ENCODE measurements around the gene MUTYH.

Gene MUTYH

DNA sequence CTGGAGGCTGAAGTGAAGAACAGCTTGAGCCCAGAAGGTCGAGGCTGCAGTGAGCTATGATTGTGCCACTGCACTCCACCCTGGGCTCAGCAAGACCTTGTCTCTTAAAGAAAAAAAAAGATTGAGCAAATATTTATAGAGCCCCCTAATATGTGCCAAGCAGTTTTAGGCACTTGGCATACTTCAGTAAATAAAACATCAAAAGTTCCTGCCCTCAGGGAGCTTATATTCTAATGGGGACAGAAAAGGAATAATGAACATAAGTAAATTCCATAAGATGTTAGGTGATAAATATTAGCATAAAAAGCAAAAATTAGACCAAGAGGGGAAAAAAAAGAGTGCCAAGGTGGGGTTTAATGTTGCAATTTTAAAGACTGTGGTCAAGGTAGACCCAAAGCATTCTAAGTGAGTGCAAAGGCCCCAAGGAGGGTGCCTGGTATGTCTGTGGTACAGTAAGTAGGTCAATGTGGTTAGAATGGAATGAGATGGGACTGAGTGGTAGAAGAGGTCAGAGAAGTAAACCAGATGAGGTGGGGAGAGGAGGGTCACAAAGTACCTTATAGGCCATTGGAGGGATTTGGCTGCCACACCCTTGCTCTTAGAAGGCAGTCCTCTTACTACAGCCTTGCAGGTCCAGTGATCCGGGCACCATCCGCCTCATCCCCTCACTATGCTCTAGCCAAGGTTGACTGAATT, 2.5 kb downstream of the MUTYH start:
- peak overlapping the region in 2 of 3 experiments; percentile 7 to 95 for H3K27ac Mint-ChIP-seq
- no peaks in the 10 kb centered on the region for H3K9me3 Mint-ChIP-seq
- peak overlapping the region; percentile 92 to 98 (median 98) for H3K4me3 Mint-ChIP-seq
- H3K27me3 Mint-ChIP-seq (ENCODE audit: low read depth): no peaks in the 10 kb centered on the region
- peaks cover 13% of the 10 kb centered on the region for H3K36me3 Mint-ChIP-seq (ENCODE audit: low read depth)
- TF ChIP-seq CTCF (IDR thresholded peaks at IDR 0.05; ENCODE audit: unreplicated experiment in 3 of 3): no peak
- peaks cover 28% of the 10 kb centered on the region for H3K4me1 Mint-ChIP-seq

GRCh38 chr1:45335855-45336324, 4.3 kb downstream of the MUTYH start:
- Mint-ChIP-seq H3K9me3 (no peaks in the 10 kb centered on the region), H3K36me3 (ENCODE audit: low read depth) (peaks cover 4% of the 10 kb centered on the region), H3K4me1 (peaks cover 22% of the 10 kb centered on the region), H3K27me3 (ENCODE audit: low read depth) (no peaks in the 10 kb centered on the region), H3K4me3 (no peak overlapping the region), H3K27ac (peak overlapping the region; percentile 1 to 83 (median 27))
- TF ChIP-seq CTCF (IDR thresholded peaks at IDR 0.05; ENCODE audit: unreplicated experiment in 3 of 3): no peak

GRCh38 chr1:45334308-45335245, 5.7 kb downstream of the MUTYH start:
- H3K9me3 Mint-ChIP-seq: no peaks in the 10 kb centered on the region
- peak overlapping the region; percentile 15 to 70 (median 54) for H3K27ac Mint-ChIP-seq

DNA sequence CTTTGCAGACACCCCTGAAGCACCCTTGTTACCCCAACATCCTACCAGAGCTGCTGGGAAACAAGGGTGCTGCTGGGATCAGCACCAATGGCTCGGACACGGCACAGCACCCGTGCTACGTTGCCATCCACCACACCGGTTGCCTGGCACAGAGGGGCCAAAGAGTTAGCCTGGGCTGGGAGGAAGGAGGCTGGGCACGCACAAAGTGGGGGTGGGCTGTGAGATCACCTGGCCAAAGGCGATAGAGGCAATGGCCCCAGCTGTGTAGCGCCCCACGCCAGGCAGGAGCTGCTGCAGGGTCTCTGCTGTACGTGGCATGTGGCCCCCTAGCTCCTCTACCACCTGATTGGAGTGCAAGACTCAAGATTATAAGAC, 7.9 kb downstream of the MUTYH start:
- H3K27ac Mint-ChIP-seq: no peak overlapping the region
- peaks cover 9% of the 10 kb centered on the region for H3K4me1 Mint-ChIP-seq
- no peaks in the 10 kb centered on the region for H3K27me3 Mint-ChIP-seq (ENCODE audit: low read depth)
- H3K36me3 Mint-ChIP-seq (ENCODE audit: low read depth): peaks cover 7% of the 10 kb centered on the region
- no peak for TF ChIP-seq CTCF (IDR thresholded peaks at IDR 0.05; ENCODE audit: unreplicated experiment in 3 of 3)
- H3K9me3 Mint-ChIP-seq: no peaks in the 10 kb centered on the region
- H3K4me3 Mint-ChIP-seq: no peak overlapping the region

More at GRCh38 chr1:45334308-45335245, 5.7 kb downstream of the MUTYH start:
- Mint-ChIP-seq H3K4me3 (peak overlapping the region in 1 of 3 experiments; percentile 53), H3K4me1 (peaks cover 15% of the 10 kb centered on the region), H3K27me3 (ENCODE audit: low read depth) (no peaks in the 10 kb centered on the region), H3K36me3 (ENCODE audit: low read depth) (peaks cover 5% of the 10 kb centered on the region)
- no peak for TF ChIP-seq CTCF (IDR thresholded peaks at IDR 0.05; ENCODE audit: unreplicated experiment in 3 of 3)

DNA sequence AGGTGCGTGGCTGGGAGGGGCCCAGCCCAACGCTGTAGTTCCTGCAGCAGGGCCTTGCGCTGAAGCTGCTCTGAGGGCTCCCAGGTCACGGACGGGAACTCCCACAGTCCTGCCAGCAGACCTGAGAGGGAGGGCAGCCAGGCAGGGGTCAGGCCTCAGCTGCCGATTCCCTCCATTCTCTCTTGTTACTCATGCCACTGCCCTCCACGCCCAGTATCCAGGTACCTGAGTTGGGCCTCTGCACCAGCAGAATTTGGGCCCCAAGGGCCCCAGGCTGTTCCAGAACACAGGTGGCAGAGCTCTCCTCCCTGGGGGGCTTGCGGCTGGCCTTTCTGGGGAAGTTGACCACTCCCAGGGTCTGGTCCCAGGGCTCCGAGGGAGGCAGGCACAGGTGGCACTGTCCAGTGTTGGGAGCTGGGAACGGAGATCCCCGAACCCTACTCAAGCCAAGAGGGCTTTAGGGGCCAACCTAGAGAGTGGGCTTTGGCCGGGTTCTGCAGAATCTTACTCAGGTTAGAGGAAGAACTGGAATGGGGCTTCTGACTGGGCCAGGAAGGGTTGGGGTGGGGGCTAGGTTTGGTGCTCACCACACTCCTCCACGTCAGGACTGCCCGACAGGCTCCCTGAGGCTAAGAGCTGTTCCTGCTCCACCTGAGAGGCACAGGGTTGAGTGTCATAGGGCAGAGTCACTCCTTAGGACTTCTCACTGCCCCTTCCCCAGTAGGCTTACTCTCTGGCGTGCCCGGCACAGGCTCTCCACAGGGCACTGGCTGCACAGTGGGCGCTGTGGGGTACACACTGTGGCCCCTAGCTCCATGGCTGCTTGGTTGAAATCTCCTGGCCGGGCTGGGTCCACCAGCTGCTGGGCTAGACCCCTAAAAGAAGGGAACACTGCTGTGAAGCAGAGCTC, 8.5 kb downstream of the MUTYH start:
- H3K4me1 Mint-ChIP-seq: peaks cover 9% of the 10 kb centered on the region
- H3K4me3 Mint-ChIP-seq: no peak overlapping the region
- peaks cover 7% of the 10 kb centered on the region for H3K36me3 Mint-ChIP-seq (ENCODE audit: low read depth)
- H3K27ac Mint-ChIP-seq: no peak overlapping the region
- TF ChIP-seq CTCF (IDR thresholded peaks at IDR 0.05; ENCODE audit: unreplicated experiment in 3 of 3): no peak
- no peaks in the 10 kb centered on the region for H3K9me3 Mint-ChIP-seq
- no peaks in the 10 kb centered on the region for H3K27me3 Mint-ChIP-seq (ENCODE audit: low read depth)
